Lower leg skin (tissue), 4 donors: ENCODE data around the gene LRRC26. TPM values are rescaled to one million over a fixed set of nuclear protein-coding genes. Genes with fewer than 3 reads are reported as not detected.

Experiments used
- DNase-seq, 2 donors: peaks; one replicate each; pipeline ENCODE4 v3.0.0-alpha.2; 2019; ENCODE audit warnings: low spot score in 2 of 2
- H3K4me3 ChIP-seq: fragments of 200-600 bp; sonication (generic); 2 replicates; pipeline ENCODE4 v1.5.1; 2017; ENCODE audit warnings: mild to moderate bottlenecking, low read depth; ENCODE audit not compliant: poor library complexity, severe bottlenecking
- POLR2A ChIP-seq, 2 donors: fragments of 450-650 bp; IDR thresholded peaks; one replicate each; pipeline ENCODE4 v1.6.1; 2016 to 2017; ENCODE audit warnings: antibody characterized with exemption in 2 of 2, mild to moderate bottlenecking in 1 of 2, moderate library complexity in 1 of 2
- WGBS, 2 donors: methylation state at CpG; one replicate each; pipeline ENCODE4 v1.1.5; 2018; 5-methylcytosine and 5-hydroxymethylcytosine counted together
- intact Hi-C: fragments of 100-400 bp; cut with DNase I; formaldehyde crosslinking; loops from one replicate; pipeline ENCODE4 v1.15.0; 2023; ENCODE audit warnings: low total_unique reads
- total RNA-seq, 4 donors: library from RNA; depleted of rRNA; stranded (reverse); fragments of >200 nt; gene quantifications; one replicate each; pipeline ENCODE4 v1.1.0, GENCODE V29; 2016
- TF ChIP-seq, protein P1 (sequence below), 3 donors: fragments of 450-650 bp; IDR thresholded peaks; one replicate each; pipeline ENCODE4 v1.5.1; 2016; ENCODE audit warnings: antibody characterized with exemption in 3 of 3, mild to moderate bottlenecking in 3 of 3, moderate library complexity in 2 of 3

LRRC26 gene
- total RNA-seq, 4 donors from 2014 or later, result 4.1 to 29.0 (median 21.3) TPM

DNA sequence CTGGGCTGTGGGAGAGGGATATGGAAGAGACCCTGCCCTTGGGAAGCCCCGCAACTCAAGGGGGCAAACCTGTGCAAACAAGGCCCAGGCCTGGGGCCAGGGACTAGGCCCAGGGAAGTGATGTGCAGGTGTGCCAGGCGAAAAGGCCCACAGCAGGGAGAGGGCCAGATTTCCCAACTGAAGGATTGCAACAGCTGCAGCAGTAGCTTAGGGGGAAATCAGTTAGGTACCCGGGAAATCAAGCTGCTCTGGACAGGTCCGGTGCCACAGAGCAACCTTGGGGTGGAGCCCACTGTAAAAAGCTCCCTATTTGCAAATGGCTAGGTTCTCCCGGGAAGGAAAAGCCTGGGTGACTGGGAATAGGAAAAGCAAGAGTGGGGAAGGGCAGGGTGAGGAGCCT, 20.5 kb downstream of the LRRC26 start:
- intact Hi-C loops, result no loop called here
- no peak for TF ChIP-seq POLR2A (IDR thresholded peaks at IDR 0.05)
- TF ChIP-seq, protein P1, sequence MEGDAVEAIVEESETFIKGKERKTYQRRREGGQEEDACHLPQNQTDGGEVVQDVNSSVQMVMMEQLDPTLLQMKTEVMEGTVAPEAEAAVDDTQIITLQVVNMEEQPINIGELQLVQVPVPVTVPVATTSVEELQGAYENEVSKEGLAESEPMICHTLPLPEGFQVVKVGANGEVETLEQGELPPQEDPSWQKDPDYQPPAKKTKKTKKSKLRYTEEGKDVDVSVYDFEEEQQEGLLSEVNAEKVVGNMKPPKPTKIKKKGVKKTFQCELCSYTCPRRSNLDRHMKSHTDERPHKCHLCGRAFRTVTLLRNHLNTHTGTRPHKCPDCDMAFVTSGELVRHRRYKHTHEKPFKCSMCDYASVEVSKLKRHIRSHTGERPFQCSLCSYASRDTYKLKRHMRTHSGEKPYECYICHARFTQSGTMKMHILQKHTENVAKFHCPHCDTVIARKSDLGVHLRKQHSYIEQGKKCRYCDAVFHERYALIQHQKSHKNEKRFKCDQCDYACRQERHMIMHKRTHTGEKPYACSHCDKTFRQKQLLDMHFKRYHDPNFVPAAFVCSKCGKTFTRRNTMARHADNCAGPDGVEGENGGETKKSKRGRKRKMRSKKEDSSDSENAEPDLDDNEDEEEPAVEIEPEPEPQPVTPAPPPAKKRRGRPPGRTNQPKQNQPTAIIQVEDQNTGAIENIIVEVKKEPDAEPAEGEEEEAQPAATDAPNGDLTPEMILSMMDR (IDR thresholded peaks at IDR 0.05), result no peak
- H3K4me3 ChIP-seq, result no peak overlapping the region
- DNase-seq, result no peak
- 50 to 71% methylated on average over 5 of the region's 5 CpGs for WGBS, 2 donors

DNA sequence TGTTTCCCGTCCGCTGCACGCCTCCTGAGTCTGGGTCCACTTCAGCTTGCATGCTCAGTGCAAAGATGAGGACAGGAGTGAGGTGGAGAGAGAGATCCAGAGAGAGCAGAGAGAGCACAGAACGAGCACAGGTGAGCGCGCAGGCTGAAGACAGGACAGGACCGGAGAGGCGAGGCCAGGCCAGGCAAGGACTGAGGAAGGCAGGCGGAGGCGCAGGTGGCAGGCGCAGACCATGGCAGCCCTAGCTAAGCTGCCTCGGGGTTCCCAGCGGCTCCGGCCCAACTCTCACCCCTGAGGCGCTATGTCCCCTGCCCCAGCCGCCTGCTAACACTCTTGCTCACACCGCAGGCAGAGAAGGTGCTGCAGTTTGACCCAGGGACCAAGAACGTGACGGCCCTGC, 21.2 kb downstream of the LRRC26 start:
- TF ChIP-seq, protein P1 (IDR thresholded peaks at IDR 0.05), result no peak
- TF ChIP-seq POLR2A (IDR thresholded peaks at IDR 0.05), result no peak
- no peak for DNase-seq
- 77 to 82% methylated on average over 19 of the region's 19 CpGs for WGBS, 2 donors
- H3K4me3 ChIP-seq, result no peak overlapping the region
- intact Hi-C loops, result no loop called here

GRCh38 chr9:137148242-137148641, 21.6 kb downstream of the LRRC26 start:
- WGBS, 2 donors, result 62 to 70% methylated on average over 27 of the region's 27 CpGs
- no peak overlapping the region for H3K4me3 ChIP-seq
- DNase-seq, result no peak
- no peak for TF ChIP-seq POLR2A (IDR thresholded peaks at IDR 0.05)
- TF ChIP-seq, protein P1 (IDR thresholded peaks at IDR 0.05), result no peak
- intact Hi-C loops, result no loop called here

GRCh38 chr9:137147793-137148160, 22.1 kb downstream of the LRRC26 start:
- WGBS, 2 donors, result 27 to 36% methylated on average over 11 to 24 of the region's 24 CpGs
- no peak overlapping the region for H3K4me3 ChIP-seq
- no peak for TF ChIP-seq POLR2A (IDR thresholded peaks at IDR 0.05)
- TF ChIP-seq, protein P1 (IDR thresholded peaks at IDR 0.05), result no peak

DNA sequence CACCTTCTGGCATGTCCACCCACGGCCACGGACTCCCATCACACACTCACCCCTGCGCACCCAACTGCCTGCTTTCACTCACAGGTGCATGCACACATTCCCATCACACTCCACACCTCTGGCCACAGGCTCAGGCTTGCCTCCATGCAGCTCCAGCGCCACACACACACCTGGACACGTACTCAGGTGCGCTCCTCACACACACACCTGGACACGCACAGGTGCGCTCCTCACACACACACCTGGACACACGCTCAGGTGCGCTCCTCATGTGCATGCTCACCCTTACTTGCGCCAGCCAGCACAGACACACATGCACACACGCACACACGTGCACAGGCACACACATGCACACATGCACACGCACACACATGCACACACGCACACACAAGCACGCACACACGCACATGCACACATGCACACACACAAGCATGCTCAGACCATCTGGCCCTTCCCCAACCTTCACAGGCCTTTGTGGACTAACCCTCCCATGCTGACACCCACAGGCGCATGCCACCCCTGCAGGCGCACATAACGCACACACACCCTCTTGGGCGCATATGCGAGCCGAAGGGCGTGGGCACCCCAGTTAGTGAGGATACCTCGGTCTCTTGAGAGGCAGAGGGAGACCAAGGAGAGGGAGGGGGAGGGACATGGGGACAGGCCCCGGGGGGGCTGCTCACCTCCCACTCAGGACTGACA, 22.6 kb downstream of the LRRC26 start:
- 77 to 79% methylated on average over 25 to 26 of the region's 26 CpGs for WGBS, 2 donors
- TF ChIP-seq, protein P1 (IDR thresholded peaks at IDR 0.05), result no peak
- TF ChIP-seq POLR2A (IDR thresholded peaks at IDR 0.05), result no peak
- no peak overlapping the region for H3K4me3 ChIP-seq
- DNase-seq, result no peak
- intact Hi-C loops, result no loop called here

More at GRCh38 chr9:137147793-137148160, 22.1 kb downstream of the LRRC26 start:
- intact Hi-C loops, result no loop called here
- DNase-seq, result no peak

- intact Hi-C loops, result no loop called here
- TF ChIP-seq, protein P1 (IDR thresholded peaks at IDR 0.05), result no peak
- TF ChIP-seq POLR2A (IDR thresholded peaks at IDR 0.05), result no peak
- H3K4me3 ChIP-seq, result no peak overlapping the region
- no peak for DNase-seq
- 72 to 75% methylated on average over 5 to 9 of the region's 9 CpGs for WGBS, 2 donors
Observed at GRCh38 chr9:137146527-137146918, 23.3 kb downstream of the LRRC26 start.
